DOHH2 (cell line): ENCODE data around the gene METTL21C.

Experiments used
- H3F3A ChIP-seq: fragments of 200-600 bp; sonication (generic), shearing (Covaris generic); 2 replicates; pipeline ENCODE4 v1.6.0; 2016; ENCODE audit warnings: antibody characterized with exemption, mild to moderate bottlenecking; ENCODE audit not compliant: control insufficient read depth, insufficient read depth
- H3K27ac ChIP-seq: fragments of 200-600 bp; sonication (generic); 2 replicates; pipeline ENCODE4 v1.5.1; 2014; ENCODE audit warnings: low read depth, mild to moderate bottlenecking, low read length, moderate library complexity
- H3K27me3 ChIP-seq: fragments of 200-600 bp; sonication (generic); 2 replicates; pipeline ENCODE4 v1.6.1; 2014; ENCODE audit warnings: mild to moderate bottlenecking, low read length, mixed read lengths; ENCODE audit not compliant: control insufficient read depth
- H3K36me3 ChIP-seq: fragments of 200-600 bp; sonication (generic); 2 replicates; pipeline ENCODE4 v1.6.1; 2014; ENCODE audit warnings: mild to moderate bottlenecking, low read length, moderate library complexity, mixed read lengths; ENCODE audit not compliant: control insufficient read depth
- H3K4me1 ChIP-seq: fragments of 200-600 bp; sonication (generic); 2 replicates; pipeline ENCODE4 v1.6.1; 2014; ENCODE audit warnings: mild to moderate bottlenecking, low read length, mixed read lengths; ENCODE audit not compliant: control insufficient read depth
- H3K4me2 ChIP-seq: fragments of 200-600 bp; sonication (generic); 2 replicates; pipeline ENCODE4 v1.6.0; 2014; ENCODE audit warnings: mild to moderate bottlenecking, low read length, moderate library complexity
- H3K4me3 ChIP-seq: fragments of 200-600 bp; sonication (generic); 2 replicates; pipeline ENCODE4 v1.5.1; 2014; ENCODE audit warnings: mild to moderate bottlenecking, low read length, mixed read lengths
- H3K79me2 ChIP-seq: fragments of 200-600 bp; sonication (generic); 2 replicates; pipeline ENCODE4 v1.6.1; 2014; ENCODE audit warnings: mild to moderate bottlenecking, low read length, mixed read lengths; ENCODE audit not compliant: control insufficient read depth
- H3K9me2 ChIP-seq: fragments of 200-600 bp; sonication (generic); replicated peaks from 2 replicates; pipeline ENCODE4 v1.6.1; 2014; ENCODE audit warnings: mild to moderate bottlenecking, low read length, mixed read lengths; ENCODE audit not compliant: control insufficient read depth
- H3K9me3 ChIP-seq: fragments of 200-600 bp; sonication (generic); 2 replicates; pipeline ENCODE4 v1.6.1; 2014; ENCODE audit warnings: antibody characterized with exemption, low read length, mixed read lengths; ENCODE audit not compliant: control insufficient read depth, insufficient read depth
- H4K20me1 ChIP-seq: fragments of 200-600 bp; sonication (generic); 2 replicates; pipeline ENCODE4 v1.6.0; 2014; ENCODE audit warnings: low read depth, mild to moderate bottlenecking, antibody characterized with exemption, low read length, moderate library complexity; ENCODE audit not compliant: control insufficient read depth, insufficient read depth
- EZH2phosphoT487 ChIP-seq: fragments of 200-600 bp; sonication (generic); IDR thresholded peaks from 2 replicates; pipeline ENCODE4 v1.6.1; 2017; ENCODE audit warnings: borderline replicate concordance, mild to moderate bottlenecking, antibody characterized with exemption, low read length, moderate library complexity, mixed read lengths
- TF ChIP-seq, protein P1 (sequence below): fragments of 200-600 bp; sonication (generic); IDR thresholded peaks from one replicate; pipeline ENCODE4 v1.5.1; 2014; ENCODE audit warnings: antibody characterized with exemption, mild to moderate bottlenecking, low read depth, low read length; ENCODE audit not compliant: poor library complexity, severe bottlenecking

METTL21C gene

DNA sequence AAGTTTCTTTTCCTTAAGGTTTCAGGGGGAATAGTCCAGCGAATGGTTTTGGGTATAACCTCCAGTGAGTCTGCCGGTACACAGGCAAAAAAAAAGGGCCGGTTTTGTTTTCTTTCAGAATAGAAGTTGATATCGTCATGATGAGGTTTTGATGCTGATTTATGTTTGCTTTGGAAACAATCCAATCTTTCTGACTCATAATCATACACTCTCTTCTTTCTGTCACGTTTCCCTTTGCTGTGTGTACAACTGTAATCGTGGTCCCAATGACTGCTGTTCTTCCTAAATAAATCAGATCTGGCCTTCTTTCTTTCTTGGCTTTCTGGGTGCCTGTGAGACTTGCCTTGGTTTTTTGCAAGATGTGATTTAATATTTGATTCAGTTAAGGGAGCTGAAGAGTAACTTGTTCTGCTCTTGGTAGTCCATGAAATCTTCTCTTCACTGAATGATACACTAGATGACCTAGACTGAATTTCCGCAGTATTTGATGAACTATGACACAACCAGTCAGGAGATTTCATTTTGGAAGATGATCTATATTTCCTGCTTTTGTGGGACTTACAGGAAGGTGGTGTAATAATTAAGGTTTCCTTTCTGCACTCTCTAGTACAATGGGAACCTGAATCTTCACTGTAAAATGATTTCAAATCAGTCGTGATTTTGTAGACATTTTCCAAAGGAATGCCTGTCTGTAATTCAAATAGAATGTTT is 34.9 kb upstream of the METTL21C start:
- H3K9me3 ChIP-seq, result no peaks in the 10 kb centered on the region
- H3K27me3 ChIP-seq, result peaks cover 4% of the 10 kb centered on the region; the same call in 1 of the 2 replicates
- TF ChIP-seq EZH2phosphoT487, result no peak
- TF ChIP-seq, protein P1, sequence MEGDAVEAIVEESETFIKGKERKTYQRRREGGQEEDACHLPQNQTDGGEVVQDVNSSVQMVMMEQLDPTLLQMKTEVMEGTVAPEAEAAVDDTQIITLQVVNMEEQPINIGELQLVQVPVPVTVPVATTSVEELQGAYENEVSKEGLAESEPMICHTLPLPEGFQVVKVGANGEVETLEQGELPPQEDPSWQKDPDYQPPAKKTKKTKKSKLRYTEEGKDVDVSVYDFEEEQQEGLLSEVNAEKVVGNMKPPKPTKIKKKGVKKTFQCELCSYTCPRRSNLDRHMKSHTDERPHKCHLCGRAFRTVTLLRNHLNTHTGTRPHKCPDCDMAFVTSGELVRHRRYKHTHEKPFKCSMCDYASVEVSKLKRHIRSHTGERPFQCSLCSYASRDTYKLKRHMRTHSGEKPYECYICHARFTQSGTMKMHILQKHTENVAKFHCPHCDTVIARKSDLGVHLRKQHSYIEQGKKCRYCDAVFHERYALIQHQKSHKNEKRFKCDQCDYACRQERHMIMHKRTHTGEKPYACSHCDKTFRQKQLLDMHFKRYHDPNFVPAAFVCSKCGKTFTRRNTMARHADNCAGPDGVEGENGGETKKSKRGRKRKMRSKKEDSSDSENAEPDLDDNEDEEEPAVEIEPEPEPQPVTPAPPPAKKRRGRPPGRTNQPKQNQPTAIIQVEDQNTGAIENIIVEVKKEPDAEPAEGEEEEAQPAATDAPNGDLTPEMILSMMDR, result no peak
- no peaks in the 10 kb centered on the region for H3K9me2 ChIP-seq
- no peak overlapping the region for H3K4me2 ChIP-seq
- H4K20me1 ChIP-seq, result no peaks in the 10 kb centered on the region
- no peak overlapping the region for H3K27ac ChIP-seq
- H3F3A ChIP-seq, result no peaks in the 10 kb centered on the region
- H3K79me2 ChIP-seq, result no peaks in the 10 kb centered on the region
- no peak overlapping the region for H3K4me3 ChIP-seq
- no peaks in the 10 kb centered on the region for H3K36me3 ChIP-seq
- no peaks in the 10 kb centered on the region for H3K4me1 ChIP-seq

DNA sequence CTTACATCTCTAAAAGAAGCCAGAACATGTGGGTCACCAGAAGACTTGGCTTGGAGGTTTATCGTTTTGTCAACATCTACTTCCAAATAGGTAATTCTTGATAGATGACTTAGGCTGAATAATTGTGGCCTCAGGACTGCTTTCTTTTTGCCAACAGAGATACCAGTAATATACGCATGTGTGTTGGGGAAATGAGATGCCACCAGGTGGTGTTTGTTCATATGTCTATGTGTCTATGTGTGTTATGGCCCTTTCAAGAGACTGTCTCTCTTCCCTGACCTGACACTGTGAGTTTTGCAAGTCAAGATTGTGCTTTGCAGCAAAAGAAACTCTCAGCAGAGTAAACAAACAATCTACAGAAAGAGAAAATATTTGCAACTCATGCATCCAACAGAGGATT is 31.6 kb upstream of the METTL21C start:
- no peaks in the 10 kb centered on the region for H3K9me3 ChIP-seq
- H3K79me2 ChIP-seq, result no peaks in the 10 kb centered on the region
- TF ChIP-seq, protein P1, result peak; percentile 8
- no peak for TF ChIP-seq EZH2phosphoT487
- no peaks in the 10 kb centered on the region for H3F3A ChIP-seq
- H3K27me3 ChIP-seq, result peaks cover 8% of the 10 kb centered on the region; the same call in 1 of the 2 replicates
- no peaks in the 10 kb centered on the region for H3K9me2 ChIP-seq
- no peak overlapping the region for H3K4me2 ChIP-seq
- H4K20me1 ChIP-seq, result no peaks in the 10 kb centered on the region
- no peak overlapping the region for H3K27ac ChIP-seq
- H3K4me3 ChIP-seq, result no peak overlapping the region
- no peaks in the 10 kb centered on the region for H3K36me3 ChIP-seq
- no peaks in the 10 kb centered on the region for H3K4me1 ChIP-seq

DNA sequence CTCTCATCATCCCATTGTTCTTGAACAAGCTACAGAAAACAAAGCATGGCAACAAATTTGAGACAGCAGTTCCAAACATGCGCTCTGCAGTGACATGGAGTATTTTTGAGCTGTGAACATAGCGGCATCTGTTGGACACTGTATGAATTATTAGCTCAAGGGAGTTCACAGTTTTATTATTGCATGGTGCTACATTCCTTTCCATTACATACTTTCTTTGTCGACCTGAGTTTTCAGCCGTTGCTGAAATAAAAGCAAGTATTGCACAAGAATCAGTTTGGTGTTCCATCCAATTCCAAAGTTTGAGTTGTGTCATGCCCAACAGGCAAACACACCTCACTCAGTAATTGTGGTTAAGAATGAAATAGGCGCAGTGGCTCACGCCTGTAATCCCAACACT is 30.1 kb upstream of the METTL21C start:
- H3K4me1 ChIP-seq, result no peaks in the 10 kb centered on the region
- TF ChIP-seq, protein P1, result no peak
- TF ChIP-seq EZH2phosphoT487, result no peak
- H3K4me2 ChIP-seq, result no peak overlapping the region
- no peak overlapping the region for H3K27ac ChIP-seq
- H3K9me3 ChIP-seq, result no peaks in the 10 kb centered on the region
- H3K4me3 ChIP-seq, result no peak overlapping the region
- no peaks in the 10 kb centered on the region for H4K20me1 ChIP-seq
- peaks cover 4% of the 10 kb centered on the region; the same call in 1 of the 2 replicates for H3K27me3 ChIP-seq
- H3K36me3 ChIP-seq, result no peaks in the 10 kb centered on the region
- H3K79me2 ChIP-seq, result no peaks in the 10 kb centered on the region
- no peaks in the 10 kb centered on the region for H3K9me2 ChIP-seq
- no peaks in the 10 kb centered on the region for H3F3A ChIP-seq
